Stimulated activated CD4-positive, alpha-beta T cell treated with anti-CD3 and anti-CD28 coated beads, TNF-alpha, amount 100 ng/mL, for 24 hours (primary cell): Measurements from ENCODE around the gene SDF4.
"Not testable (repeated sequence)": the region's sequence is repeated elsewhere in the genome, so short reads cannot be mapped to it uniquely, and the experiment has no call there.

Source experiments
- DNase-seq, 3 experiments: peaks; one replicate each; pipeline ENCODE4 v3.0.0-alpha.2; 2020; ENCODE audit warnings: low read depth in 3 of 3

SDF4 gene

DNA sequence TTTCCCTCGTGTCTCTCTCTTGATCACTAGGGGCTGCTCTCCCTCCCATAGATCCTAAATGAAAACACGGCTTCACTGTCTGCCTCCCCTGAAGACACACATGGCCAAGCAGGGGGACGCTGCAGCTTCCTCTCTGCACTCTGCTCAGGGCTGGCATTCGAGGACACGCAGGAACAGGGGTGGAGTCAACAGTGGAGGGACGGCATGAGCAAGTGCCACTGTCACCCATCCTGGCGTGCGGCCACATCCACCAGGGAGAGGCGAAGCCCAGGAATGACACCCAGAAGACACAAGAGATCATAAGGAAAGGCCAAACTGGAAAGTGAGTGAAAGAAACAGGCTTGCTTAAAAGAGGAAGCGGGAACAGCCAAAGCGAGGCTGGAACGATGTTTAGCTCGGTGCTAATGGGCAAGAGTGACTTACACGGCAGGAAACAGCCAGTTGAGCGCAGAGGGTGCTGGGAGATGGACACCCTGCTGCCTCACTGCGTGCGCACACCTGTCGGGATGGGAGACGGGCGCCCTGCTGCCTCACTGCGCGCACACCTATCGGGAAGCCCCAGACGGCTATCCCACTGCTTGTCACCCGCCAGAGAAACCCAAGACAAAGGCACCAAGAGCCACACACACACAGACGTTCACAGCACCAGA, 28.3 kb upstream of the SDF4 start:
- DNase-seq, result no peak

DNA sequence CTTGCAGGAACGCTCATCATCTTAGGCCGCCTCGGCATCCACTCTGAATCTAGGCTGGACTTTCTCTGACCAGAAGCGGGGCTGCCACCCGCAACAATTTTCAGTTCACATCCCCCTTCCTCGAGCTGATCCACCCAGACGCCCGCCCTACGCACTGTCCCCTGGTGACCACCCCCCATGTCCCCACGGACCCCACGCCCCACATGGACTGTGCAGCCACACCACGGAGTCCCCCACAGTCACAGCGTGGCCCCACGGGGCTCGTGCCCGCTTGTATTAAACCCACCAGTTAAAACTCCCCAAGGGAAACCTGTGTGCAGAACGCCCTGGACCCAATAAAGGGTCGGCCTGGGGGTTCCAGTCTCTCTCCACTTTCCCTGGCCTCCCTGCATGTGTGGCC, 27.7 kb upstream of the SDF4 start:
- DNase-seq, result no peak

DNA sequence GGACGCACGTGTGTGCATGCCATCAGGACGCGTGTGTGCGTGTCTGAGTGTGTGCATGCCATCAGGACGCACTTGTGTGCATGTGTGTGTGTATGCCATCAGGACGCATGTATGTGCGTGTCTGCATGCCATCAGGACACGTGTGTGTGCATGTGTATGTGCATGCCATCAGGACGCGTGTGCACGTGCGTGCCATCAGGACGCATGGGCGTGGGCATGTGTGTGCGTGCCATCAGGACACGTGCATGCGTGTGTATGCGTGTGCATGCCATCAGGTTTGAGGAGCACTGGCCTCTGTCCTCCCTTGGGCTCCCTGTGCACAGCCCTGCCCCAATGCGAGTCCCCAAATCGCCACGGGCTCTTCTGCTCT, 27.3 kb upstream of the SDF4 start:
- DNase-seq, result no peak

DNA sequence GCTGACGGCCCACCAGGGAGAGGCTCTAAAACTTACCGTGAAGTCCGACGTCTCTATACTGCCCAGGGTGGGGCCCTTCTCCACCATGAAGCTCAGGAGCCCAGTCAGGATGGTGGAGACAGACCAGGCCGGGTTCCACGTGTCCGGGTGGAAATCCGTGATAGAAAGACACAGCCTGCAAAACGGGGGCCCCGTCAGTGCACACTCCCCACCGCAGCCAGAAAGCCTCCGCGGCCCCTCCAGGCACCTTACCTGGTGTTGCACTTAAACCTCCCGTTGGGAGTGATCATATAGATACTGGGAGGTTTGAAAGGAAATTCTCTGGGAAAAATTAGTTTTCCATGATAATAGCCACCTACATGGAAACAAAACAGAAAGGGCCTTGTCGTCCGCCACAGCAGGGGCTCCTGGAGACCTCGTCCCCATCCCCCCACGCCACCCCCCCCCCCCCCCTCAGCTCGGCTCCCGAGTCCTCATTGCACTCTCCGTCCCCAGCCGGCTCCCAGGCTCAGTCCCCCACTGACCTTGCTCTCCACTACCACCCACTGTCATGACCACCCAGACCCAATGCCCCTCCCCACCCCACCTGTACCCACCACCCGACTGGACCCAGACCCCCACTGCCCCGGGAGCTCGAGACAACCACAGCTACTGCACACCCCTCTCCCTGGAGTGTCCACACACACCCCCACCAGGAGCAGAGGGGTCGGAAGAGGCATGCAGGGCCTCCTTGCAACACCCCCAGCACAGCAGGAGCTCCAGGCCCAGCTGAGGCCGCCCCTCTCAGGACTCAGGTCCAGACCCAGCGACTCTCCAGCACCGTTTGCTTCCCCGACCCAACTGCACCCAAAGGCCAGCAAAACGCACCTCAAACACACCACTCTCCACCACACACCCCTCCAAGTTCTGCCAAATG, 25.4 kb upstream of the SDF4 start:
- DNase-seq, result no peak

GRCh38 chr1:1255611-1256010, 23.8 kb upstream of the SDF4 start:
- DNase-seq, result no peak

DNA sequence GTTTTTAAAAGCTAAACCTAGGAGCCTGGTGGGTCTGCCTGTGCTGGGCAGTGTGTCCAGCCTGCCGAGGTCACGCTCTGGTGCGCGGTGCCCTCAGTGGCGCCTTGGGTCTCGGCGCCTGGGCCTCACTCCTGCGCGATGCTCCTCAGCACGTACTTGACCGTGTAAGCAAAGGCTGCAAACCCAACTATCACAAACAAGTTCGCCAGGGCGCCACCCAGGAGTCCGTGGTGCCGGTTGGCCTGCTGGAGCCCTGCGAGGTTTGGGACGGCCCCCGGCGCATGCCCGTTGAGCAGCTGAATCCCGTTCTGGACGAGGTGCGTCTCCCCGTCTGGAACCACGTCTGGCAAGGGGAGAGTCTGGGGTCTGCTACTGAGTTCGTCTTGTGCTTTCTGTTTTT, 23.3 kb upstream of the SDF4 start:
- no peak for DNase-seq

- DNase-seq, result no peak
Measured at GRCh38 chr1:1254667-1254998, 22.8 kb upstream of the SDF4 start.

GRCh38 chr1:1253972-1254666, 22.3 kb upstream of the SDF4 start:
- no peak for DNase-seq

- no peak for DNase-seq
Measured at GRCh38 chr1:1253314-1253713, 21.5 kb upstream of the SDF4 start.

- DNase-seq, result peak; percentile 22 to 60 (median 36)
Measured at GRCh38 chr1:1250786-1251284, 19.0 kb upstream of the SDF4 start.

GRCh38 chr1:1248009-1248913, 16.5 kb upstream of the SDF4 start:
- DNase-seq, result not testable (repeated sequence)

- DNase-seq, result no peak
Measured at GRCh38 chr1:1247341-1247913, 15.6 kb upstream of the SDF4 start.

DNA sequence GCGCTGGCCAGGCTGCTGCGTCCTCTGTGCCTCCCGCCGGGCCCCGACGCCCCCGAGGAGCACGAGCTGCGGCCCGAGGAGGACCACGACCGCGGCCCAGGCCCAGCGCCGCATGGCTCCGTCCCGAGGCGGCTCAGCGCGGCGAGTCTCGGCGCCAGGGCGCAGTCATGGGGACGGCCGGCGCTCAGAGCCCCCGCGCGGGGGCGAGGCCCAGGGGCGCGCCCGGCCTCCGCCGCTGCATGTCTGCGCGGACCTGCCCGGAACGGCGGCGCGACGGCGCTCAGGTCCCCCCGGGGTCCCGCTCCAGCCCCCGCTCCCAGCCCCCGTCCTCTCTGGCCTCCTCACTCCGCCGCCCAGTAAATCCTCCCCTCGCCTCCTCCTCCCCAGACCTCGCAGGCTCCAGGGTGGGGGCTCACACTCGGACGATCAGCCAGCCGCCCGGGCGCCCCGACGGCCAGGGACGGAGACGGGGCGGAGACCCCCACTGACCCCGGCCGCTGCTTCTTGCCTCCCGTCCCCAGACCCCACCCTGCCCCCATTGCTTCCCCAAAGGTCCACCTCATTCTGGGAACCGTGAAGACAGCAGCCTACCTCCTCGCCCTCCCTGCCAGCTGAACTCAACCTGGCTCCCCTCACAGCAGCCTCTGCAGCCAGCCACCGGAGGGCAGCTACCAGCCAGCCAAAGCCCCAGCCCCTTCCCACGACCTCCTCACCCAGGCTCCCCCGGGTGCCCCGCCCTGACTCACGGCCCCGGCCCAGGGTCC, 15.0 kb upstream of the SDF4 start, which contains the start of gene C1QTNF12:
Gene C1QTNF12 (minus strand): TSS at position 146 of the 764 bp plus-strand sequence. CDS start 32 bp downstream, at position 114.
- no peak for DNase-seq

- no peak for DNase-seq
Measured at GRCh38 chr1:1245817-1246576, 14.2 kb upstream of the SDF4 start.

GRCh38 chr1:1245178-1245816, 13.5 kb upstream of the SDF4 start:
- no peak for DNase-seq

GRCh38 chr1:1244192-1244811, 12.5 kb upstream of the SDF4 start:
- DNase-seq, result no peak

DNA sequence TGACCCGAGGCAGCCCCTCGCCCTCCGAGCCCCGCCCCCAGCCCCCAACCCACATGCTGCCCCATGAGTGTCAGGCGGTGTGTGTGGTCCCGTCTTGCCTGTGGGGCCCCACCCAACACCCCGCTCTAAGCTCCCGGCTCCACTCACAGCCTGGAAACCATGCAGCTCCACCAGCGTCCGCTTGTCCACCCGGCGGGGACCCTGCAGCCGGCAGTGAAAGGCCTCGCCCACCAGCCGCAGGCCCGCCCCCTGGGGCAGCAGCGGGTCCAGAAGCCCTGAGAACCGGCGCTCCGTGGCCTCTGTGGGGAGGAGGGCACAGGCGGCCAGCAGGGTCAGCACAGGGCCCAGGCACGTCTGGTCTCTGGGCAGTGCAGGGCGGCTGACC, 12.0 kb upstream of the SDF4 start:
- no peak for DNase-seq

DNA sequence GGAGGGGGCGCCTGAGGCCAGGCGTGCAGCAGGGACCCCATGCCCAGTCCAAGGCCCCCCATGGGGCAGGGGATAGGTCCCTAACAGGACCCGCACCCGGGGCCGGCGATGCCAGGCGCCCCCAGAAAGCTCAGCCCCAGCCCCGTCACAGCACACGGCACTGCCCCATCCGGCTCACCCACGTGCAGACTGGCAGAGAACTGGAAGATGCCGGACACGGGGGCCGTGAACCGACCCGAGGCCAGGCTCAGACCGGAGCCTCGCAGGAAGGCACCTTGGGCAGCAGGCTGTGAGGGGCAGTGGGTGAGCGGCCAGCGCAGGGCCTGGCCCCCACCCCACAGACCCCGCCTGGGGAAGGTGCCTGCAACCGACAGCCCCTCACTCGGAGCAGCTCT, 11.5 kb upstream of the SDF4 start:
- no peak for DNase-seq
